ENCODE data around the gene AFAP1L2. TPM values are rescaled to one million over a fixed set of nuclear protein-coding genes. Genes with fewer than 3 reads are reported as not detected.

Gene AFAP1L2
- total RNA-seq, 1 experiment from 2014 or later: 170 TPM

- peaks cover 57% of the 10 kb centered on the region for H3K4me1 ChIP-seq (ENCODE audit: control insufficient read depth, insufficient read depth, low read length)
- intact Hi-C loops (cut with micrococcal nuclease; ENCODE audit: unreplicated experiment) (no loop called here), in situ Hi-C loops (cut with HindIII; ENCODE audit: low pct_unique_long_range_greater_than_20kb, low sequenced_read_pairs) (no loop called here)
- TF ChIP-seq REST (IDR thresholded peaks at IDR 0.05; ENCODE audit: insufficient read depth in 1 of 2, low read depth in 2 of 2, low read length in 1 of 2) (no peak), TCF7L2 (IDR thresholded peaks at IDR 0.05; ENCODE audit: low read depth, low read length) (no peak), POLR2AphosphoS5 (IDR thresholded peaks at IDR 0.05; ENCODE audit: low read depth, low read length) (no peak), SIN3A (IDR thresholded peaks at IDR 0.05; ENCODE audit: borderline replicate concordance, insufficient read depth, low read depth, low read length) (no peak)
- TF ChIP-seq, protein P1, sequence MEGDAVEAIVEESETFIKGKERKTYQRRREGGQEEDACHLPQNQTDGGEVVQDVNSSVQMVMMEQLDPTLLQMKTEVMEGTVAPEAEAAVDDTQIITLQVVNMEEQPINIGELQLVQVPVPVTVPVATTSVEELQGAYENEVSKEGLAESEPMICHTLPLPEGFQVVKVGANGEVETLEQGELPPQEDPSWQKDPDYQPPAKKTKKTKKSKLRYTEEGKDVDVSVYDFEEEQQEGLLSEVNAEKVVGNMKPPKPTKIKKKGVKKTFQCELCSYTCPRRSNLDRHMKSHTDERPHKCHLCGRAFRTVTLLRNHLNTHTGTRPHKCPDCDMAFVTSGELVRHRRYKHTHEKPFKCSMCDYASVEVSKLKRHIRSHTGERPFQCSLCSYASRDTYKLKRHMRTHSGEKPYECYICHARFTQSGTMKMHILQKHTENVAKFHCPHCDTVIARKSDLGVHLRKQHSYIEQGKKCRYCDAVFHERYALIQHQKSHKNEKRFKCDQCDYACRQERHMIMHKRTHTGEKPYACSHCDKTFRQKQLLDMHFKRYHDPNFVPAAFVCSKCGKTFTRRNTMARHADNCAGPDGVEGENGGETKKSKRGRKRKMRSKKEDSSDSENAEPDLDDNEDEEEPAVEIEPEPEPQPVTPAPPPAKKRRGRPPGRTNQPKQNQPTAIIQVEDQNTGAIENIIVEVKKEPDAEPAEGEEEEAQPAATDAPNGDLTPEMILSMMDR (IDR thresholded peaks at IDR 0.05): no peak
- ATAC-seq (no peak), DNase-seq (ENCODE audit: low read depth, low spot score) (no peak)
- no peak overlapping the region for H3K27ac ChIP-seq (ENCODE audit: low read length)
- H3K27me3 ChIP-seq (ENCODE audit: control insufficient read depth, insufficient read depth, low read length): no peaks in the 10 kb centered on the region
- H3K36me3 ChIP-seq (ENCODE audit: control insufficient read depth, insufficient read depth, low read length): no peaks in the 10 kb centered on the region
- ChIA-PET POLR2A (interaction anchor here (0.7 kb wide), 1 partner anchor 15 kb away, joined by 3 read pairs; no protein-coding TSS in a partner anchor), CTCF (no interaction called here)
- H3K9me3 ChIP-seq (ENCODE audit: control insufficient read depth, insufficient read depth, low read depth, low read length): no peaks in the 10 kb centered on the region
- BruUV-seq (replicated peaks): no TSS peak
- no peak overlapping the region for H3K4me3 ChIP-seq (ENCODE audit: low read depth in 2 of 2, low read length in 2 of 2)
Observed at GRCh38 chr10:114372995-114373394, 31.3 kb downstream of the AFAP1L2 start.

DNA sequence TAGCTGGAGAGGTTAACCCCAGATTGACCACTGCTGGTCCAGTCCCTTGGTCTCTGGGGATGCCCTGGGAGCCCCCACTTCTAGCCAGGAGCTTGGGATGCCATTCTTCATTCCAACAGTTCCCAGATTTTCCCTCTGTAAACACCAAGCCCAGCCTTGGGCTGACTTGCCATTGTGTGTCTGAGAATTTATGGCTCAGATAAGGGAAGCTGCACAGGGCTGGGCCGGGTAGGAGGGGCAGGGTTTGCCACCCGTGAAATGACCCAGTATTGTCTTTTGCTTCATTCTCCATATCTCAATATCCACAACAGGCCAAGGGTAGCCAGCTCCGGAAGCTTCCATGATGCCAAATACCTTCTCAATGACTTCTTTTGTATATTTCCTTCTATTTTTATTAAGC is 32.1 kb downstream of the AFAP1L2 start:
- CTCF ChIA-PET: interaction anchor here (0.7 kb wide), 1 partner anchor 30 kb away, joined by 3 read pairs; no protein-coding TSS in a partner anchor
- BruUV-seq (replicated peaks): no TSS peak
- Histone ChIP-seq H3K4me1 (ENCODE audit: control insufficient read depth, insufficient read depth, low read length) (peaks cover 62% of the 10 kb centered on the region), H3K9me3 (ENCODE audit: control insufficient read depth, insufficient read depth, low read depth, low read length) (no peaks in the 10 kb centered on the region), H3K27me3 (ENCODE audit: control insufficient read depth, insufficient read depth, low read length) (no peaks in the 10 kb centered on the region), H3K36me3 (ENCODE audit: control insufficient read depth, insufficient read depth, low read length) (no peaks in the 10 kb centered on the region), H3K4me3 (ENCODE audit: low read depth in 2 of 2, low read length in 2 of 2) (no peak overlapping the region), H3K27ac (ENCODE audit: low read length) (no peak overlapping the region)
- intact Hi-C loops (cut with micrococcal nuclease; ENCODE audit: unreplicated experiment) (no loop called here), in situ Hi-C loops (cut with HindIII; ENCODE audit: low pct_unique_long_range_greater_than_20kb, low sequenced_read_pairs) (no loop called here)
- POLR2A ChIA-PET: interaction anchor here (0.7 kb wide), 1 partner anchor 14 kb away, joined by 3 read pairs; no protein-coding TSS in a partner anchor
- no peak for TF ChIP-seq REST (IDR thresholded peaks at IDR 0.05; ENCODE audit: insufficient read depth in 1 of 2, low read depth in 2 of 2, low read length in 1 of 2)
- TF ChIP-seq SIN3A (IDR thresholded peaks at IDR 0.05; ENCODE audit: borderline replicate concordance, insufficient read depth, low read depth, low read length): no peak
- TF ChIP-seq POLR2AphosphoS5 (IDR thresholded peaks at IDR 0.05; ENCODE audit: low read depth, low read length): no peak
- TF ChIP-seq, protein P1 (IDR thresholded peaks at IDR 0.05): no peak
- TF ChIP-seq TCF7L2 (IDR thresholded peaks at IDR 0.05; ENCODE audit: low read depth, low read length): no peak
- no peak for ATAC-seq
- no peak for DNase-seq (ENCODE audit: low read depth, low spot score)

Data from Panc1 (cell line).